HepG2 (cell line): ENCODE results near the gene ADCY7. TPM values are rescaled to one million over a fixed set of nuclear protein-coding genes. Genes with fewer than 3 reads are reported as not detected.

ENCODE experiments used
- ATAD3A ChIP-seq: sonication (generic); formaldehyde crosslinking; IDR thresholded peaks from 2 replicates; pipeline ENCODE4 v1.4.0; 2020; ENCODE audit warnings: missing genetic modification reagents
- CBFB ChIP-seq: sonication (generic); formaldehyde crosslinking; IDR thresholded peaks from 2 replicates; pipeline ENCODE4 v1.4.0; 2020; ENCODE audit warnings: missing genetic modification reagents
- CEBPG ChIP-seq: IDR thresholded peaks from 2 replicates; pipeline ENCODE4 v1.6.1; 2016
- HCFC1 ChIP-seq: fragments of 150-350 bp; IDR thresholded peaks from 2 replicates; pipeline ENCODE4 v1.6.1; 2014; ENCODE audit warnings: low read depth, low read length
- HES4 ChIP-seq: sonication (generic); formaldehyde crosslinking; IDR thresholded peaks from 2 replicates; pipeline ENCODE4 v1.9.0; 2021; ENCODE audit warnings: mild to moderate bottlenecking, missing genetic modification reagents, borderline replicate concordance
- JARID2 ChIP-seq: sonication (generic); formaldehyde crosslinking; IDR thresholded peaks from 2 replicates; pipeline ENCODE4 v1.8.1; 2023; ENCODE audit warnings: missing genetic modification reagents, inconsistent platforms; ENCODE audit not compliant: insufficient replicate concordance
- JUN ChIP-seq: sonication (generic); formaldehyde crosslinking; IDR thresholded peaks from 2 replicates; pipeline ENCODE4 v1.4.0; 2020; ENCODE audit warnings: mild to moderate bottlenecking, missing genetic modification reagents
- KDM4B ChIP-seq: sonication (generic); formaldehyde crosslinking; IDR thresholded peaks from 2 replicates; pipeline ENCODE4 v1.4.0; 2020; ENCODE audit warnings: missing genetic modification reagents
- MBD4 ChIP-seq: IDR thresholded peaks from 2 replicates; pipeline ENCODE4 v1.6.1; 2012; ENCODE audit warnings: low read length, inconsistent platforms, borderline replicate concordance
- MTA3 ChIP-seq: sonication (generic); formaldehyde crosslinking; IDR thresholded peaks from 2 replicates; pipeline ENCODE4 v1.4.0; 2020; ENCODE audit warnings: missing genetic modification reagents
- NPAS2 ChIP-seq: sonication (generic); formaldehyde crosslinking; IDR thresholded peaks from 2 replicates; pipeline ENCODE4 v1.8.0; 2022; ENCODE audit warnings: mild to moderate bottlenecking, missing genetic modification reagents, borderline replicate concordance
- NR2F6 ChIP-seq, 2 experiments: IDR thresholded peaks; 2 replicates each; pipeline ENCODE4 v1.6.1; 2016; ENCODE audit warnings: antibody characterized with exemption in 1 of 2, mild to moderate bottlenecking in 1 of 2
- TMF1 ChIP-seq: sonication (generic); formaldehyde crosslinking; IDR thresholded peaks from 2 replicates; pipeline ENCODE4 v1.8.1; 2022; ENCODE audit warnings: low read depth, missing genetic modification reagents
- ZBTB3 ChIP-seq: sonication (generic); formaldehyde crosslinking; IDR thresholded peaks from 2 replicates; pipeline ENCODE4 v1.4.0; 2020; ENCODE audit warnings: low read depth, mild to moderate bottlenecking, moderate library complexity, missing genetic modification reagents, borderline replicate concordance
- ZKSCAN8 ChIP-seq: IDR thresholded peaks from 2 replicates; pipeline ENCODE4 v1.6.1; 2016; ENCODE audit warnings: borderline replicate concordance, missing genetic modification reagents, missing compliant biosample characterization
- ZNF124 ChIP-seq: sonication (generic); formaldehyde crosslinking; IDR thresholded peaks from 2 replicates; pipeline ENCODE4 v1.4.0; 2020; ENCODE audit warnings: missing genetic modification reagents
- ZNF138 ChIP-seq: sonication (generic); formaldehyde crosslinking; IDR thresholded peaks from 2 replicates; pipeline ENCODE4 v1.5.0; 2020; ENCODE audit warnings: mild to moderate bottlenecking, low read depth, missing genetic modification reagents
- ZNF343 ChIP-seq: sonication (generic); formaldehyde crosslinking; IDR thresholded peaks from 2 replicates; pipeline ENCODE4 v1.4.0; 2020; ENCODE audit warnings: mild to moderate bottlenecking, missing genetic modification reagents
- ZNF546 ChIP-seq: sonication (generic); formaldehyde crosslinking; conservative IDR thresholded peaks from 2 replicates; pipeline ENCODE4 v1.8.1; 2023; ENCODE audit warnings: mild to moderate bottlenecking, missing genetic modification reagents
- ZNF552 ChIP-seq: sonication (generic); formaldehyde crosslinking; IDR thresholded peaks from 2 replicates; pipeline ENCODE4 v1.9.0; 2022; ENCODE audit warnings: missing genetic modification reagents, mild to moderate bottlenecking, borderline replicate concordance
- ZNF572 ChIP-seq: sonication (generic); formaldehyde crosslinking; IDR thresholded peaks from 2 replicates; pipeline ENCODE4 v1.5.1; 2020; ENCODE audit warnings: mild to moderate bottlenecking, missing genetic modification reagents
- ZNF605 ChIP-seq: sonication (generic); formaldehyde crosslinking; IDR thresholded peaks from 2 replicates; pipeline ENCODE4 v1.8.0; 2022; ENCODE audit warnings: mild to moderate bottlenecking, missing genetic modification reagents
- ZNF614 ChIP-seq: IDR thresholded peaks from 2 replicates; pipeline ENCODE4 v1.6.1; 2018; ENCODE audit warnings: missing biosample characterization, missing genetic modification reagents, inconsistent platforms, borderline replicate concordance
- ZNF709 ChIP-seq: sonication (generic); formaldehyde crosslinking; IDR thresholded peaks from 2 replicates; pipeline ENCODE4 v1.5.0; 2020; ENCODE audit warnings: mild to moderate bottlenecking, missing genetic modification reagents
- ZNF839 ChIP-seq: sonication (generic); formaldehyde crosslinking; IDR thresholded peaks from 2 replicates; pipeline ENCODE4 v1.4.0; 2020; ENCODE audit warnings: missing genetic modification reagents, mild to moderate bottlenecking, borderline replicate concordance
- ZNF883 ChIP-seq: sonication (generic); formaldehyde crosslinking; IDR thresholded peaks from 2 replicates; pipeline ENCODE4 v1.5.1; 2020; ENCODE audit warnings: mild to moderate bottlenecking, missing genetic modification reagents; ENCODE audit errors: not compliant biosample characterization
- polyA plus RNA-seq, 8 experiments: library from polyadenylated mRNA; depleted of rRNA in 3 of 8; stranded (reverse) in 7 of 8; unstranded in 1 of 8; fragments of >200 nt; fragmentation: Illumina TruSeq in 4 of 8; extraction: Trizol in 4 of 8; gene quantifications; 2 replicates each; pipeline versions ENCODE4 v1.2.1 to v1.2.3, GENCODE V29; 2011 to 2016; ENCODE audit warnings: low read depth in 4 of 8, missing spikeins in 1 of 8, mixed read lengths in 1 of 8; ENCODE audit not compliant: insufficient read depth in 1 of 8
- total RNA-seq, 5 experiments: library from RNA; depleted of rRNA; stranded (reverse); fragments of >200 nt; fragmentation: Illumina TruSeq; extraction: Trizol; gene quantifications; 2 replicates each; pipeline ENCODE4 v1.2.3, GENCODE V29; 2016; ENCODE audit warnings: low read depth in 1 of 5
- TF ChIP-seq, protein P1 (sequence below): sonication (generic); formaldehyde crosslinking; IDR thresholded peaks from 2 replicates; pipeline ENCODE4 v1.8.1; 2022; ENCODE audit warnings: low read depth, mild to moderate bottlenecking, missing genetic modification reagents
- TF ChIP-seq, protein P2 (sequence below): sonication (generic); formaldehyde crosslinking; IDR thresholded peaks from 2 replicates; pipeline ENCODE4 v1.5.0; 2020; ENCODE audit warnings: missing genetic modification reagents

The ADCY7 gene
- total and polyA plus RNA-seq, 2 of the 13 experiments (the other 11 are each of a cell fraction or from before 2014, with no cell fraction given) = 2.2 to 4.3 TPM

DNA sequence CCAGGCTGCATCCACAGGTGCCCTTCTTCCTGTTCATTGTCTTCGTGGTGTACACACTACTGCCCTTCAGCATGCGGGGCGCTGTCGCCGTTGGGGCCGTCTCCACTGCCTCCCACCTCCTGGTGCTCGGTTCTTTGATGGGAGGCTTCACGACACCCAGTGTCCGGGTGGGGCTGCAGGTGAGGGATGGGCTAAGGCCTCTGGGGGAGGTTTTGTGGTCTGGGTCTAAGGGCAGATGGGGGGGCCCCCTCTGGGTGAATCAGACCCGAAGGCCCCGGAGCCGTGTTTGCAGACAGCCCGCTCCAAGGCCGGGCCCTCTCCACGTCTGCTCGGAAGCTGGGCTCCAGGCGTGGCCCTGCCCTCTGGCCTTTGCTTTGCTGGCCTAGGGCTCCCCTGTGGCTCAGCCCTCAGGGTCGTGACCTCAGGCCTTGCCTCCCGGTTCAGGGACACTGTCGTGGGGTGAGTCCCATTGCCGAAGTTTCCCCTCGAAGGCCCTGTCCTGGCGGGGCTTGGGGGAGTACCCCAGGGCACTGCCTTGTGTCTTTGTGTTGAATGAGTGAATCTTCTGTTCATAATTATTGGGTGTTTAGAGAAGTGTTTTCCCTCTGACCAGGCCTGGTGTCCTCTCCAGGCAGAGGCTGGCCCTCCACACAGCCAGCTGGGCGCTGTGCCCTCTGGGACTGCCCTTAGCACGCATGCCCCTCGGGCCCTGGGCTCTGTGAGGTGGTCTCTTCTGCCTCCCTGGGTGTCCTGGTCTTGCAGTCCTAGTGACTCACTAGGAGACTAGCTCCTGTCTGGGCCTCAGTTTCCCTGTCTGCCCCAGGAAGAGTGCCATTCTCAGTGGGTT lies 25.6 kb downstream of the ADCY7 start (continued):
- TF ChIP-seq MTA3 (CRISPR knock-in tag) (no peak), ZNF343 (CRISPR knock-in tag) (0 out of 2 replicates have a peak, but pooled peaks have one; percentile 32), CBFB (CRISPR knock-in tag) (peak; percentile 63; the same call in 1 of the 2 replicates), HCFC1 (no peak), ZNF839 (CRISPR knock-in tag) (no peak; the same call in 1 of the 2 replicates), ATAD3A (CRISPR knock-in tag) (no peak), ZNF883 (CRISPR knock-in tag) (peak; percentile 66), JUN (CRISPR knock-in tag) (no peak), ZNF124 (CRISPR knock-in tag) (peak; percentile 92; the same call in 1 of the 2 replicates), ZNF572 (0 out of 2 replicates have a peak, but pooled peaks have one; percentile 11), NR2F6 (IDR thresholded peaks at IDR 0.05) (peak; percentile 97), NR2F6 (CRISPR knock-in tag; IDR thresholded peaks at IDR 0.05) (peak; percentile 99), ZNF605 (CRISPR knock-in tag) (peak; percentile 21; the same call in 1 of the 2 replicates), CEBPG (peak; percentile 13; the same call in 1 of the 2 replicates), JARID2 (CRISPR knock-in tag) (no peak), NPAS2 (CRISPR knock-in tag) (no peak), ZNF138 (CRISPR knock-in tag) (no peak), KDM4B (peak; percentile 73; the same call in 1 of the 2 replicates), ZNF552 (no peak), ZNF546 (peak; percentile 48; the same call in 1 of the 2 replicates), ZBTB3 (no peak), ZNF614 (0 out of 2 replicates have a peak, but pooled peaks have one; percentile 30), HES4 (CRISPR knock-in tag) (peak; percentile 82), ZNF709 (CRISPR knock-in tag) (no peak), TMF1 (CRISPR knock-in tag) (no peak), MBD4 (no peak), ZKSCAN8 (CRISPR knock-in tag) (peak; percentile 64; the same call in 1 of the 2 replicates)
- TF ChIP-seq, protein P1, sequence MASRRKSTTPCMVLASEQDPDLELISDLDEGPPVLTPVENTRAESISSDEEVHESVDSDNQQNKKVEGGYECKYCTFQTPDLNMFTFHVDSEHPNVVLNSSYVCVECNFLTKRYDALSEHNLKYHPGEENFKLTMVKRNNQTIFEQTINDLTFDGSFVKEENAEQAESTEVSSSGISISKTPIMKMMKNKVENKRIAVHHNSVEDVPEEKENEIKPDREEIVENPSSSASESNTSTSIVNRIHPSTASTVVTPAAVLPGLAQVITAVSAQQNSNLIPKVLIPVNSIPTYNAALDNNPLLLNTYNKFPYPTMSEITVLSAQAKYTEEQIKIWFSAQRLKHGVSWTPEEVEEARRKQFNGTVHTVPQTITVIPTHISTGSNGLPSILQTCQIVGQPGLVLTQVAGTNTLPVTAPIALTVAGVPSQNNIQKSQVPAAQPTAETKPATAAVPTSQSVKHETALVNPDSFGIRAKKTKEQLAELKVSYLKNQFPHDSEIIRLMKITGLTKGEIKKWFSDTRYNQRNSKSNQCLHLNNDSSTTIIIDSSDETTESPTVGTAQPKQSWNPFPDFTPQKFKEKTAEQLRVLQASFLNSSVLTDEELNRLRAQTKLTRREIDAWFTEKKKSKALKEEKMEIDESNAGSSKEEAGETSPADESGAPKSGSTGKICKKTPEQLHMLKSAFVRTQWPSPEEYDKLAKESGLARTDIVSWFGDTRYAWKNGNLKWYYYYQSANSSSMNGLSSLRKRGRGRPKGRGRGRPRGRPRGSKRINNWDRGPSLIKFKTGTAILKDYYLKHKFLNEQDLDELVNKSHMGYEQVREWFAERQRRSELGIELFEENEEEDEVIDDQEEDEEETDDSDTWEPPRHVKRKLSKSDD (CRISPR knock-in tag) = peak; percentile 86; the same call in 1 of the 2 replicates
- TF ChIP-seq, protein P2, sequence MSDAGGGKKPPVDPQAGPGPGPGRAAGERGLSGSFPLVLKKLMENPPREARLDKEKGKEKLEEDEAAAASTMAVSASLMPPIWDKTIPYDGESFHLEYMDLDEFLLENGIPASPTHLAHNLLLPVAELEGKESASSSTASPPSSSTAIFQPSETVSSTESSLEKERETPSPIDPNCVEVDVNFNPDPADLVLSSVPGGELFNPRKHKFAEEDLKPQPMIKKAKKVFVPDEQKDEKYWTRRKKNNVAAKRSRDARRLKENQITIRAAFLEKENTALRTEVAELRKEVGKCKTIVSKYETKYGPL (CRISPR knock-in tag) = no peak
